ENCODE data around the gene OR5AU1. TPM values are rescaled to one million over a fixed set of nuclear protein-coding genes. Genes with fewer than 3 reads are reported as not detected.
A peak's percentile ranks its signal among the peaks of the same experiment; 100 is the strongest.

OR5AU1 gene
- total RNA-seq, 1 donor, result not detected

GRCh38 chr14:21149641-21150367 lies 6.1 kb downstream of the OR5AU1 start:
- Histone ChIP-seq H3K4me1 (ENCODE audit: insufficient read depth, low read length) (no peaks in the 10 kb centered on the region), H3K36me3 (ENCODE audit: insufficient read depth, low read length) (no peaks in the 10 kb centered on the region), H3K4me3 (ENCODE audit: insufficient read depth, low read length) (no peak overlapping the region), H2AFZ (ENCODE audit: low read length) (no peak overlapping the region), H3K79me2 (ENCODE audit: insufficient read depth, low read length) (no peaks in the 10 kb centered on the region), H3K9me3 (ENCODE audit: low read depth, low read length) (no peaks in the 10 kb centered on the region), H3K4me2 (ENCODE audit: insufficient read depth, low read length) (no peak overlapping the region), H3K27me3 (ENCODE audit: insufficient read depth, low read length) (no peaks in the 10 kb centered on the region), H4K20me1 (ENCODE audit: insufficient read depth, low read length) (no peaks in the 10 kb centered on the region), H3K27ac (ENCODE audit: low read depth, low read length) (no peak overlapping the region)
- no peak for DNase-seq (ENCODE audit: insufficient read length, low spot score, missing footprints)
- no peak for TF ChIP-seq CTCF (IDR thresholded peaks at IDR 0.05; ENCODE audit: extremely low read depth, low read depth, low read length)

GRCh38 chr14:21145437-21145836 lies 10.4 kb downstream of the OR5AU1 start:
- no peak overlapping the region for H2AFZ ChIP-seq (ENCODE audit: low read length)
- DNase-seq (ENCODE audit: insufficient read length, low spot score, missing footprints), result no peak
- no peaks in the 10 kb centered on the region for H4K20me1 ChIP-seq (ENCODE audit: insufficient read depth, low read length)
- H3K4me1 ChIP-seq (ENCODE audit: insufficient read depth, low read length), result no peaks in the 10 kb centered on the region
- no peak overlapping the region for H3K4me2 ChIP-seq (ENCODE audit: insufficient read depth, low read length)
- no peaks in the 10 kb centered on the region for H3K27me3 ChIP-seq (ENCODE audit: insufficient read depth, low read length)
- no peak for TF ChIP-seq CTCF (IDR thresholded peaks at IDR 0.05; ENCODE audit: extremely low read depth, low read depth, low read length)
- H3K27ac ChIP-seq (ENCODE audit: low read depth, low read length), result no peak overlapping the region
- no peaks in the 10 kb centered on the region for H3K9me3 ChIP-seq (ENCODE audit: low read depth, low read length)
- H3K79me2 ChIP-seq (ENCODE audit: insufficient read depth, low read length), result no peaks in the 10 kb centered on the region
- no peaks in the 10 kb centered on the region for H3K36me3 ChIP-seq (ENCODE audit: insufficient read depth, low read length)
- H3K4me3 ChIP-seq (ENCODE audit: insufficient read depth, low read length), result no peak overlapping the region

- Histone ChIP-seq H3K4me3 (ENCODE audit: insufficient read depth, low read length) (no peak overlapping the region), H3K9me3 (ENCODE audit: low read depth, low read length) (no peaks in the 10 kb centered on the region), H3K4me1 (ENCODE audit: insufficient read depth, low read length) (no peaks in the 10 kb centered on the region), H3K27me3 (ENCODE audit: insufficient read depth, low read length) (no peaks in the 10 kb centered on the region), H4K20me1 (ENCODE audit: insufficient read depth, low read length) (no peaks in the 10 kb centered on the region), H3K4me2 (ENCODE audit: insufficient read depth, low read length) (no peak overlapping the region), H2AFZ (ENCODE audit: low read length) (no peak overlapping the region), H3K27ac (ENCODE audit: low read depth, low read length) (no peak overlapping the region), H3K79me2 (ENCODE audit: insufficient read depth, low read length) (no peaks in the 10 kb centered on the region), H3K36me3 (ENCODE audit: insufficient read depth, low read length) (no peaks in the 10 kb centered on the region)
- DNase-seq (ENCODE audit: insufficient read length, low spot score, missing footprints), result no peak
- no peak for TF ChIP-seq CTCF (IDR thresholded peaks at IDR 0.05; ENCODE audit: extremely low read depth, low read depth, low read length)
These were observed 13.5 kb downstream of the OR5AU1 start for GRCh38 chr14:21142357-21142756.

- Histone ChIP-seq H2AFZ (ENCODE audit: low read length) (no peak overlapping the region), H3K4me2 (ENCODE audit: insufficient read depth, low read length) (no peak overlapping the region), H3K4me1 (ENCODE audit: insufficient read depth, low read length) (no peaks in the 10 kb centered on the region), H3K27me3 (ENCODE audit: insufficient read depth, low read length) (no peaks in the 10 kb centered on the region), H3K27ac (ENCODE audit: low read depth, low read length) (no peak overlapping the region), H3K4me3 (ENCODE audit: insufficient read depth, low read length) (no peak overlapping the region), H3K36me3 (ENCODE audit: insufficient read depth, low read length) (no peaks in the 10 kb centered on the region), H3K79me2 (ENCODE audit: insufficient read depth, low read length) (no peaks in the 10 kb centered on the region), H3K9me3 (ENCODE audit: low read depth, low read length) (no peaks in the 10 kb centered on the region), H4K20me1 (ENCODE audit: insufficient read depth, low read length) (no peaks in the 10 kb centered on the region)
- peak; percentile 74 for TF ChIP-seq CTCF (IDR thresholded peaks at IDR 0.05; ENCODE audit: extremely low read depth, low read depth, low read length)
- peak; percentile 31 for DNase-seq (ENCODE audit: insufficient read length, low spot score, missing footprints)
These were observed 19.8 kb downstream of the OR5AU1 start for GRCh38 chr14:21136024-21136423.
